Caco-2 (cell line): ENCODE results near the gene COL15A1. TPM values are rescaled to one million over a fixed set of nuclear protein-coding genes. Genes with fewer than 3 reads are reported as not detected.

Experiments used
- BruUV-seq: library from RNA; stranded (reverse); fragments of 400-500 nt; replicated peaks from 2 replicates; lab custom pipeline; 2021; lab: Mats Ljungman, UMichigan
- CTCF ChIA-PET: fragments of 300-600 bp; sonication (Branson Sonifier 250); formaldehyde crosslinking; loops from one replicate; lab custom pipeline; 2022; ENCODE audit warnings: antibody characterized with exemption; lab: Charles Lee
- POLR2A ChIA-PET: fragments of 300-600 bp; sonication (Branson Sonifier 250); formaldehyde crosslinking; loops from one replicate; lab custom pipeline; 2022; ENCODE audit warnings: antibody characterized with exemption; lab: Charles Lee
- DNase-seq, 2 experiments: peaks; one replicate each; pipeline versions ENCODE4 v3.0.0 to v3.0.0-alpha.2; 2020 to 2022
- H3K27me3 ChIP-seq: replicated peaks from 2 replicates; pipeline ENCODE4 v1.6.0; 2011; ENCODE audit warnings: low read length; ENCODE audit not compliant: control insufficient read depth, insufficient read depth
- H3K36me3 ChIP-seq: 2 replicates; pipeline ENCODE4 v1.5.1; 2011; ENCODE audit warnings: low read length; ENCODE audit not compliant: control insufficient read depth, insufficient read depth
- H3K4me1 ChIP-seq: fragments of 250-450 bp; sonication (Bioruptor Pico); 2 replicates; pipeline ENCODE4 v1.5.1; 2020; ENCODE audit warnings: mild to moderate bottlenecking
- H3K4me3 ChIP-seq: 2 replicates; pipeline ENCODE4 v1.5.1; 2011; ENCODE audit warnings: low read depth, mild to moderate bottlenecking, control low read depth, low read length
- H3K9me3 ChIP-seq: fragments of 250-450 bp; sonication (Bioruptor Pico); 2 replicates; pipeline ENCODE4 v1.5.1; 2020; ENCODE audit warnings: mild to moderate bottlenecking, moderate library complexity
- H3K27ac Mint-ChIP-seq: one replicate; pipeline ENCODE4 v1.8.0; 2022; ENCODE audit warnings: mixed read lengths; ENCODE audit not compliant: unreplicated experiment
- H3K27me3 Mint-ChIP-seq: one replicate; pipeline ENCODE4 v1.8.0; 2022; ENCODE audit warnings: mixed read lengths; ENCODE audit not compliant: insufficient read depth, unreplicated experiment
- H3K36me3 Mint-ChIP-seq: one replicate; pipeline ENCODE4 v1.8.0; 2022; ENCODE audit warnings: mild to moderate bottlenecking, mixed read lengths; ENCODE audit not compliant: insufficient read depth, unreplicated experiment
- H3K4me1 Mint-ChIP-seq: one replicate; pipeline ENCODE4 v1.8.0; 2022; ENCODE audit warnings: low read depth, mixed read lengths; ENCODE audit not compliant: unreplicated experiment
- H3K4me3 Mint-ChIP-seq: one replicate; pipeline ENCODE4 v1.8.0; 2022; ENCODE audit warnings: mild to moderate bottlenecking, moderate library complexity, mixed read lengths; ENCODE audit not compliant: unreplicated experiment
- H3K9me3 Mint-ChIP-seq: one replicate; pipeline ENCODE4 v1.8.0; 2022; ENCODE audit warnings: mixed read lengths; ENCODE audit not compliant: unreplicated experiment
- CTCF ChIP-seq, 2 experiments: fragments of 200-600 bp in 1 of 2; IDR thresholded peaks; 1 replicate in 1 of 2; 2 replicates in 1 of 2; pipeline versions ENCODE4 v1.5.1 to v1.8.0; 2011 to 2022; ENCODE audit warnings: antibody characterized with exemption in 1 of 2, control low read depth in 1 of 2, inconsistent platforms in 1 of 2, low read depth in 1 of 2, low read length in 1 of 2, mild to moderate bottlenecking in 1 of 2, moderate library complexity in 1 of 2; ENCODE audit not compliant: insufficient read depth in 1 of 2, severe bottlenecking in 1 of 2, unreplicated experiment in 1 of 2
- intact Hi-C: fragments of 100-400 bp; cut with micrococcal nuclease; formaldehyde crosslinking; loops from one replicate; pipeline ENCODE4 v1.10.0; 2022; ENCODE audit not compliant: unreplicated experiment
- total RNA-seq: library from RNA; stranded (reverse); gene quantifications from 2 replicates; pipeline ENCODE4 v1.2.3, GENCODE V29; 2022

Gene COL15A1
- total RNA-seq, 1 experiment from 2014 or later = not detected

DNA sequence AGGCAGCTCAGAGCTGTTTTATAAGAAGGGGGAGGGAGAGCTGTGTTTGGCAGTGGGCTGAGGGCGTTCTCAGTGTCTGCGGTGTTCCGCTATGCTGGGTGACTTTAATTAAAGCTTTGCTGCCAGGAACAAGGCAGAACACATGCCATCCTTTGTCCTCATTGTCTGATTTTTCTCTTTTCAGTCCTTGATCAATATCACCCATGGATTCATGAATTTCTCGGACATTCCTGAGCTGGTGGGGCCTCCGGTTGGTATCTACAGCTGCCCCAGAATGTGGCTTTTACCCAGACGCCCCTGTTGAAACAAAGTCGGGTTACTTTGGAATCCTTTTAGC lies 94.7 kb downstream of the COL15A1 start:
- H3K27me3 ChIP-seq = no peaks in the 10 kb centered on the region
- CTCF ChIA-PET = no interaction called here
- H3K4me1 ChIP-seq = no peaks in the 10 kb centered on the region
- Mint-ChIP-seq H3K36me3 (no peaks in the 10 kb centered on the region), H3K27me3 (peaks cover 24% of the 10 kb centered on the region), H3K4me1 (peaks cover 7% of the 10 kb centered on the region), H3K27ac (no peak overlapping the region), H3K9me3 (no peaks in the 10 kb centered on the region), H3K4me3 (no peak overlapping the region)
- DNase-seq = no peak
- no peaks in the 10 kb centered on the region for H3K9me3 ChIP-seq
- POLR2A ChIA-PET = no interaction called here
- intact Hi-C loops = no loop called here
- H3K4me3 ChIP-seq = no peak overlapping the region
- no peaks in the 10 kb centered on the region for H3K36me3 ChIP-seq
- BruUV-seq = no TSS peak
- no peak for TF ChIP-seq CTCF (IDR thresholded peaks at IDR 0.05; ENCODE audit: insufficient read depth in 1 of 2, low read depth in 1 of 2, low read length in 1 of 2, severe bottlenecking in 1 of 2, unreplicated experiment in 1 of 2)

DNA sequence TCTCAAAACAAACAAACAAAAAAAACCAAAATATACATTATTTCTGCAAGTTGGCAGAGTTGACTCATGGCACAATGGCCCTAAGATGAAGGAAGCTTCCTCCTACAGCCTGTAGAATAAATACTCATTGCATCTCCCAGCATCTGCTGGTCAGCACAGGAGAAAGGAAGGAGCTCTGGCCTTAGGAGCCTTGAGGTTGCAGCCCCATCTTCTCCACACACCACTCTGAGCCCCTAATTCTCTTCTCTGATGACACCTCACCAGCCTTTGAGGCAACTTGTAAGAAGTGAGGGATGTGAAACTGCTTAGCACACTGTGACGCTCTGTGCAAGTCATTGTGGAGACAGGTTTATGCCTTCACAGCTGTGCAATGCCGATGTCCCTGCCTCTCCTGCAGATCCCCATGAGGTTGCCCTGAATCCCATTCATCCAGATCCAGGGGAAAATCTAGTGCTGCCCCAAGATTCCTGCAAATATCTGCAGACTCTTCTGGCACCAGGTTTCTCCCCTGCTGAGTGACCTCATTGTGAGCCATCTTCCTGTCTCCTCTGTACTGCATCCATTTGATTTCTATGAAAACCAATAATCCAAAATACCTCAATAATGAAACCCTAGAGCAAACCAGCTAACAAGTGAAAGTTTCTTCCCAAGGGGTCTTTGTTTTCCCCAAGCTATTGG lies 95.9 kb downstream of the COL15A1 start:
- H3K4me3 Mint-ChIP-seq = no peak overlapping the region
- no peaks in the 10 kb centered on the region for H3K27me3 ChIP-seq
- no peak for TF ChIP-seq CTCF (IDR thresholded peaks at IDR 0.05; ENCODE audit: insufficient read depth in 1 of 2, low read depth in 1 of 2, low read length in 1 of 2, severe bottlenecking in 1 of 2, unreplicated experiment in 1 of 2)
- H3K4me1 Mint-ChIP-seq = peaks cover 7% of the 10 kb centered on the region
- H3K9me3 ChIP-seq = no peaks in the 10 kb centered on the region
- DNase-seq = no peak
- no peaks in the 10 kb centered on the region for H3K36me3 ChIP-seq
- BruUV-seq = no TSS peak
- H3K27ac Mint-ChIP-seq = no peak overlapping the region
- H3K27me3 Mint-ChIP-seq = peaks cover 26% of the 10 kb centered on the region
- intact Hi-C loops = no loop called here
- no peaks in the 10 kb centered on the region for H3K4me1 ChIP-seq
- CTCF ChIA-PET = no interaction called here
- no peak overlapping the region for H3K4me3 ChIP-seq
- H3K36me3 Mint-ChIP-seq = no peaks in the 10 kb centered on the region
- no peaks in the 10 kb centered on the region for H3K9me3 Mint-ChIP-seq
- POLR2A ChIA-PET = interaction anchor here (0.6 kb wide), 2 partner anchors 94 to 381 kb away, joined by 4 to 14 read pairs; no protein-coding TSS in a partner anchor

DNA sequence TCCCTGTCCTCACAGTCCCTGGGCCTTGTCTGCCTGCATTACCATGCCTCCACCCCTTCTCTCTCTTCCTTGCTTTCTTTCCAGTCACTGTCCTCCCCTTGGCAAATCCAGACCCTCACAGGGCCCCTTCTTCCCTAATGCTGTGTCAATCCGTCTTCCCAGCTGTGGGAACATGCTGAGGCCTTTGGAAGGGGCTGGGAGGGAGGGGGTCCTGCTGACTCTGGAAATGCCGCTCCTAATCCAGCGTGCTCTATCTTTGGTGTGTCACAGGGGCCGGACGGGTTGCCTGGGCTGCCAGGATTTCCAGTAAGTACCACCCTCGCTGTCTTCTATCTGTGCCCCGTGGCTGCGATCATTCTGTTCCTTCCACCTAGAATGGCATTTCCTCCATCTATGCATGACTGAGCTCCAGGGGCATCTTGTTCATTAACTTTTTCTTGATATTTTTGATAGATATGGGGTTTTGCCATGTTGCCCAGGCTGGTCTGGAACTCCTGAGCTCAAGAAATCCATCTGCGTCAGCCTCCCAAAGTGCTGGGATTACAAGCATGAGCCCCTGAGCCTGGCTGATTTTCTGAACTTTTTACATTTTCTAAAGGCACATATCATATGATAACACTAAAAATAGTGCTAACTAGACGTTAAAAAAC lies 96.7 kb downstream of the COL15A1 start:
- no peaks in the 10 kb centered on the region for H3K27me3 ChIP-seq
- POLR2A ChIA-PET = interaction anchor here (0.6 kb wide), 2 partner anchors 94 to 382 kb away, joined by 4 to 14 read pairs; no protein-coding TSS in a partner anchor
- H3K4me1 ChIP-seq = no peaks in the 10 kb centered on the region
- H3K4me3 ChIP-seq = no peak overlapping the region
- CTCF ChIA-PET = no interaction called here
- no peaks in the 10 kb centered on the region for H3K9me3 ChIP-seq
- H3K36me3 ChIP-seq = no peaks in the 10 kb centered on the region
- H3K27ac Mint-ChIP-seq = no peak overlapping the region
- peaks cover 7% of the 10 kb centered on the region for H3K4me1 Mint-ChIP-seq
- no peaks in the 10 kb centered on the region for H3K9me3 Mint-ChIP-seq
- no TSS peak for BruUV-seq
- no peak overlapping the region for H3K4me3 Mint-ChIP-seq
- TF ChIP-seq CTCF (IDR thresholded peaks at IDR 0.05; ENCODE audit: insufficient read depth in 1 of 2, low read depth in 1 of 2, low read length in 1 of 2, severe bottlenecking in 1 of 2, unreplicated experiment in 1 of 2) = no peak
- intact Hi-C loops = no loop called here
- no peak for DNase-seq
- no peaks in the 10 kb centered on the region for H3K36me3 Mint-ChIP-seq
- peaks cover 27% of the 10 kb centered on the region for H3K27me3 Mint-ChIP-seq
